ENCODE data around the gene RASSF10.

DNA sequence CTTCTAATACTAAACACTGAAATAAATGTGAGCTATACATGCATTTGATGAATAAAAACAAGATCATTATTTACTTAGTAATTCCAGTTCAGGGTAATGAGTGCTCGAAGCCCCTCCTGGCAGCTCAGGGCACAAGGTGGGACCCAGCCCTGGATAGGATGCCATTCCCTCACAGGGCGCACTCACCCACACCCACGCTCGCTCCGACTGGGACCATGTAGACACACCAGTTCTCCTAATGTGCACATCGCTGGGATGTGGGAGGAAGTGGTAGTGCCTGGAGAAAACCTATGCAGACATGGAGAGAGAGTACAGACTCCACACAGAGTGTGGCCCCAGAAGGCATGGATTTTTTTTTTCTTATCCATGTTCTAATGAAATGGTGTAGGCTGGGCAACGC, 44.5 kb upstream of the RASSF10 start:
- no peak for TF ChIP-seq POLR2A (IDR thresholded peaks at IDR 0.05)
- TF ChIP-seq, protein P1, sequence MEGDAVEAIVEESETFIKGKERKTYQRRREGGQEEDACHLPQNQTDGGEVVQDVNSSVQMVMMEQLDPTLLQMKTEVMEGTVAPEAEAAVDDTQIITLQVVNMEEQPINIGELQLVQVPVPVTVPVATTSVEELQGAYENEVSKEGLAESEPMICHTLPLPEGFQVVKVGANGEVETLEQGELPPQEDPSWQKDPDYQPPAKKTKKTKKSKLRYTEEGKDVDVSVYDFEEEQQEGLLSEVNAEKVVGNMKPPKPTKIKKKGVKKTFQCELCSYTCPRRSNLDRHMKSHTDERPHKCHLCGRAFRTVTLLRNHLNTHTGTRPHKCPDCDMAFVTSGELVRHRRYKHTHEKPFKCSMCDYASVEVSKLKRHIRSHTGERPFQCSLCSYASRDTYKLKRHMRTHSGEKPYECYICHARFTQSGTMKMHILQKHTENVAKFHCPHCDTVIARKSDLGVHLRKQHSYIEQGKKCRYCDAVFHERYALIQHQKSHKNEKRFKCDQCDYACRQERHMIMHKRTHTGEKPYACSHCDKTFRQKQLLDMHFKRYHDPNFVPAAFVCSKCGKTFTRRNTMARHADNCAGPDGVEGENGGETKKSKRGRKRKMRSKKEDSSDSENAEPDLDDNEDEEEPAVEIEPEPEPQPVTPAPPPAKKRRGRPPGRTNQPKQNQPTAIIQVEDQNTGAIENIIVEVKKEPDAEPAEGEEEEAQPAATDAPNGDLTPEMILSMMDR (IDR thresholded peaks at IDR 0.05), result no peak
